Ovary (tissue), 9 donors: ENCODE measurements around the gene SH2D7. TPM values are rescaled to one million over a fixed set of nuclear protein-coding genes. Genes with fewer than 3 reads are reported as not detected.
A peak's percentile ranks its signal among the peaks of the same experiment; 100 is the strongest.

ENCODE experiments used
- DNase-seq, 5 donors: peaks; one replicate each; pipeline ENCODE4 v3.0.0-alpha.2; 2019 to 2020
- H3K27ac ChIP-seq, 2 donors: fragments of 200-600 bp; one replicate each; pipeline versions ENCODE4 v1.5.1 to v1.8.0; 2019 to 2022
- H3K27me3 ChIP-seq: fragments of 200-600 bp; one replicate; pipeline ENCODE4 v1.8.0; 2022
- H3K36me3 ChIP-seq: fragments of 200-600 bp; sonication (generic); one replicate; pipeline ENCODE4 v1.5.1; 2019
- H3K4me1 ChIP-seq: one replicate; pipeline ENCODE4 v1.8.1; 2013; ENCODE audit warnings: mild to moderate bottlenecking, moderate library complexity; ENCODE audit not compliant: insufficient read depth
- H3K4me3 ChIP-seq: fragments of 200-600 bp; sonication (generic); one replicate; pipeline ENCODE4 v1.5.1; 2017
- H3K9me3 ChIP-seq, 2 donors: fragments of 200-600 bp in 1 of 2; sonication (generic) in 1 of 2; one replicate each; pipeline versions ENCODE4 v1.5.1 to v1.8.1; 2013 to 2019; ENCODE audit warnings: mild to moderate bottlenecking in 1 of 2, moderate library complexity in 1 of 2
- EP300 ChIP-seq: sonication (generic); formaldehyde crosslinking; IDR thresholded peaks from one replicate; pipeline ENCODE4 v1.6.1; 2017; ENCODE audit warnings: antibody characterized with exemption
- POLR2A ChIP-seq: fragments of 450-650 bp; IDR thresholded peaks from one replicate; pipeline ENCODE4 v1.6.1; 2017; ENCODE audit warnings: antibody characterized with exemption, mild to moderate bottlenecking, moderate library complexity
- WGBS, 3 donors: extraction: QIAGEN DNeasy Blood & Tissue Kit in 1 of 3; methylation state at CpG; one replicate each; pipeline versions ENCODE4 v1.1.5 to v1.1.7; 2013 to 2017; 5-methylcytosine and 5-hydroxymethylcytosine counted together
- intact Hi-C, 4 donors: fragments of 100-400 bp; cut with DNase I; formaldehyde crosslinking; loops; one replicate each; pipeline versions ENCODE4 v1.11.0 to v1.15.1; 2022 to 2023
- polyA plus RNA-seq, 2 donors: library from polyadenylated mRNA; stranded (reverse); fragments of 200-250 nt in 1 of 2; fragments of 350-450 nt in 1 of 2; fragmentation: Illumina TruSeq in 1 of 2; extraction: RNeasy Lipid Tissue Mini Kit (QIAGEN cat#74804) in 1 of 2; gene quantifications; one replicate each; pipeline ENCODE4 v1.2.3, GENCODE V29; 2013 to 2014
- total RNA-seq, 7 donors: library from RNA; depleted of rRNA in 2 of 7; stranded (reverse); fragments of >200 nt in 2 of 7; fragmentation: NEBNext Ultra II Directional in 3 of 7; extraction: Animal tissue kit (Norgen Biotek cat#: 25700) in 3 of 7; gene quantifications; one replicate each; pipeline versions ENCODE4 v1.1.0 to v1.2.4, GENCODE V29; 2016 to 2023
- TF ChIP-seq, protein P1 (sequence below), 3 donors: fragments of 450-650 bp in 2 of 3; fragments of 200-600 bp in 1 of 3; IDR thresholded peaks; one replicate each; pipeline versions ENCODE4 v1.5.1 to v1.8.0; 2016 to 2022; ENCODE audit warnings: antibody characterized with exemption in 3 of 3, mild to moderate bottlenecking in 1 of 3
- donor health status: DM: no; HTN: no; CAD: no; lungs with moderate emphysema.
- donor health status: DM: no; HTN: no; CAD: no.
- donor health status: Bipolar disorder and iron deficiency.
- donor health status: DM: yes; HTN: yes; CAD: no.
- donor health status: DM: no; HTN: no; CAD: no.
- donor health status: DM: yes; HTN: yes; CAD: no.

The SH2D7 gene
- total and polyA plus RNA-seq, 9 donors, result not detected

DNA sequence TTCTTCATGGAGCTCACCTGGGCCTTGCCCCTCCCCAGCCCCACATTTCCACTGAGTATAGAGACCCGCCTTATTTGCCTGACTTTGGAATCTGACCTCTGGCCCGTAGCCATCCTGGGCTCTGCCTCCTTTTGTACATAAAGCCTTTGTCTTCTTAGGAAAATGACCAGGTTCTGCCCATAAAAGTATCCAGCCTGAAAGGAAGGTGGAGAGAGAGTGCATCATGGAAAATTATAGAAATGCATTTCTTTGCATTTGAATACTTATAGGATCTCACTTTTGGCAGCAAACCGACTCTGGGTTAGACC is 3.6 kb upstream of the SH2D7 start:
- Histone ChIP-seq H3K27ac (no peak overlapping the region), H3K9me3 (no peaks in the 10 kb centered on the region), H3K4me1 (peaks cover 9% of the 10 kb centered on the region), H3K27me3 (no peaks in the 10 kb centered on the region), H3K36me3 (no peaks in the 10 kb centered on the region), H3K4me3 (no peak overlapping the region)
- TF ChIP-seq, protein P1, sequence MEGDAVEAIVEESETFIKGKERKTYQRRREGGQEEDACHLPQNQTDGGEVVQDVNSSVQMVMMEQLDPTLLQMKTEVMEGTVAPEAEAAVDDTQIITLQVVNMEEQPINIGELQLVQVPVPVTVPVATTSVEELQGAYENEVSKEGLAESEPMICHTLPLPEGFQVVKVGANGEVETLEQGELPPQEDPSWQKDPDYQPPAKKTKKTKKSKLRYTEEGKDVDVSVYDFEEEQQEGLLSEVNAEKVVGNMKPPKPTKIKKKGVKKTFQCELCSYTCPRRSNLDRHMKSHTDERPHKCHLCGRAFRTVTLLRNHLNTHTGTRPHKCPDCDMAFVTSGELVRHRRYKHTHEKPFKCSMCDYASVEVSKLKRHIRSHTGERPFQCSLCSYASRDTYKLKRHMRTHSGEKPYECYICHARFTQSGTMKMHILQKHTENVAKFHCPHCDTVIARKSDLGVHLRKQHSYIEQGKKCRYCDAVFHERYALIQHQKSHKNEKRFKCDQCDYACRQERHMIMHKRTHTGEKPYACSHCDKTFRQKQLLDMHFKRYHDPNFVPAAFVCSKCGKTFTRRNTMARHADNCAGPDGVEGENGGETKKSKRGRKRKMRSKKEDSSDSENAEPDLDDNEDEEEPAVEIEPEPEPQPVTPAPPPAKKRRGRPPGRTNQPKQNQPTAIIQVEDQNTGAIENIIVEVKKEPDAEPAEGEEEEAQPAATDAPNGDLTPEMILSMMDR (IDR thresholded peaks at IDR 0.05), result no peak
- no peak for TF ChIP-seq EP300
- no peak for TF ChIP-seq POLR2A
- 81 to 88% (median 86%) methylated on average over 3 of the region's 3 CpGs for WGBS, 3 donors
- intact Hi-C loops, result no loop called here
- DNase-seq, result no peak

GRCh38 chr15:78090422-78091063 is 1.8 kb upstream of the SH2D7 start:
- Histone ChIP-seq H3K36me3 (no peaks in the 10 kb centered on the region), H3K9me3 (no peaks in the 10 kb centered on the region), H3K27ac (no peak overlapping the region), H3K27me3 (no peaks in the 10 kb centered on the region), H3K4me3 (no peak overlapping the region), H3K4me1 (peaks cover 9% of the 10 kb centered on the region)
- intact Hi-C loops, result no loop called here
- DNase-seq, result peak in 1 of 5 donors; percentile 1
- TF ChIP-seq EP300, result no peak
- TF ChIP-seq POLR2A, result no peak
- TF ChIP-seq, protein P1 (IDR thresholded peaks at IDR 0.05), result no peak
- WGBS, 3 donors, result 92 to 97% (median 94%) methylated on average over 3 of the region's 3 CpGs

DNA sequence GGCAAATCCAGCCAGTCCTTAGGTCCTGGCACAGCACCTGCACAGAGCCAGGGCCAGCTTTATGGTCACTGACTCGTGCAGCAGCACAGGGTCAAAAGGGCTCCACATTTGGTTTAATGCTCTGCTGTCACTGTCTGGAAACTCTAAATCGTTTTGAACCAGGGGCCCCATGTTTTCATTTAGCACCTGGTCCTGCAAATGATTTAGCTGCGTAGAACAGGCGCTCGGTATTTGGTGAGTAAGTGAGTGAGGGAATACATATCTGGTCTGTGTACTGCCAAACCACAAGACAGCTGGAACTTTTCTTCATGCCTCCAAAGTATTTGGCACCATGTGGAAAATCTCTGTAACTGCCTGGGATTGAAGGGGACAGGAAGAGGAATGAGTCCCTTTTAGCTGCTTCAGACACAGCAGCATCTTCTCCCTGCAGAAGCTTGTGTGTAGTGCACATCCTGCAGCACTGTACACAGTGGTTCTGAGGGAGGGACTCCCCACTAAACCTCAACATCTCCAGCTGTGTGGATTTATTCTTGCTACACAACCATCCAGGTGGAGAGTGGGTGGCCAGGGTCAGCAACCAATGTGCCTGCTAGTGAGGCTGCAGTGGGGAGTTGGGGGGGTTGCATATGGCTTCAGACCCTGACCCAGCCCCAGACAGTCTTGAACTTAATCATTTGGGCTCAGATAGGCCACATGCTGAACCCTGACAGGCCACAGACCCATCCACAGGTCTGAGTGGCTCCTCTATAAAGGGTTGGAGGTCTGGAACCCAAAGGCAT is 1.1 kb downstream of the SH2D7 start:
- H3K4me3 ChIP-seq, result no peak overlapping the region
- peaks cover 9% of the 10 kb centered on the region for H3K4me1 ChIP-seq
- DNase-seq, result peak in 2 of 5 donors; percentile 29 to 37
- intact Hi-C loops, result no loop called here
- no peaks in the 10 kb centered on the region for H3K36me3 ChIP-seq
- H3K27me3 ChIP-seq, result no peaks in the 10 kb centered on the region
- peak overlapping the region in 1 of 2 donors; percentile 23 for H3K27ac ChIP-seq
- TF ChIP-seq EP300, result no peak
- TF ChIP-seq POLR2A, result no peak
- TF ChIP-seq, protein P1 (IDR thresholded peaks at IDR 0.05), result no peak
- no peaks in the 10 kb centered on the region for H3K9me3 ChIP-seq
- WGBS, 3 donors, result 6 to 15% (median 10%) methylated on average over 5 of the region's 5 CpGs

DNA sequence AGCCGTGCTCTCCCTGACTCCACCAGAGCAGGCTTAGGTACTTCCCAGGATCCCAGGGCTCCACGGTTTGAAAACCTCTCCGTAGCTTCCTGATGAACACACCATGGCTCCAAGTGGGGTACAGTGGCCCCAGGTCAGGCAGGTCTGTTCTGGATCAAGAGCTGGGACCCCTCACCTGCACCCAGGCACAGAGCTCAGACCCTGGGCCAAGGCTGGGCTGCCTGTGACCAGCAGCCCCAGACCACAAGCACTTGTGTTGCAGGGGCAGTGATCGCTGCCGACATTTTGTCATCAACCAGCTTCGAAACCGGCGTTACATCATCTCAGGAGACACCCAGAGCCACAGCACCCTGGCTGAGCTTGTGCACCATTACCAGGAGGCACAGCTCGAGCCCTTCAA is 5.3 kb downstream of the SH2D7 start:
- 92 to 94% (median 94%) methylated on average over 9 of the region's 9 CpGs for WGBS, 3 donors
- H3K4me3 ChIP-seq, result no peak overlapping the region
- intact Hi-C loops, result no loop called here
- no peak for DNase-seq
- H3K27ac ChIP-seq, result no peak overlapping the region
- peaks cover 6% of the 10 kb centered on the region for H3K4me1 ChIP-seq
- H3K27me3 ChIP-seq, result no peaks in the 10 kb centered on the region
- TF ChIP-seq POLR2A (no peak), EP300 (no peak)
- TF ChIP-seq, protein P1 (IDR thresholded peaks at IDR 0.05), result no peak
- H3K9me3 ChIP-seq, result no peaks in the 10 kb centered on the region
- no peaks in the 10 kb centered on the region for H3K36me3 ChIP-seq
